ENCODE measurements around the gene BCL2L11. TPM values are rescaled to one million over a fixed set of nuclear protein-coding genes. Genes with fewer than 3 reads are reported as not detected.

BCL2L11 gene
- total RNA-seq, 2 experiments from 2014 or later, result 11.5 to 12.8 TPM

DNA sequence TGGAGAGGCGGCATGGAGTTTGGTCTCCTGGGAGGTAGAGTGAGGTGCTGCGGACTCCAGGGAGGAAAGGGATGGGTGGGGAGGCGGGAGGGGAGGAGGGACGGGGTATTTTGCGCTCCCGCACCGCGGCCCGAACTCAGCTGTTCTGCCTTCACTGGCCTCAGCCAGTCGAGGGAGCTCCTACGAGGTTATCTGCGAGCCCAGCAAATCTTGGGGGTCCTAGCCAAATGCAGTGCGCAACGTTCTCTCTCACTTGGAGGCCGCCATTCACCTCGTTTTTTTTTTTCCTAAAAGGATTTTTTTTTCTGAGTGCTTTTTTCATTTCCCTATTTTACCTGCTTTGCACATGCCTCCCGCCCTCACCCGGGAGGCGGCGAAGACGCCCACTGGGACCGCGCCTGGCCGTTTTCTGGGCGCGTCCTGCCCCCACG is 877 bp upstream of the BCL2L11 start:
- Mint-ChIP-seq H3K4me1 (ENCODE audit: low read depth) (peaks cover 53% of the 10 kb centered on the region), H3K4me3 (peak overlapping the region; percentile 61), H3K36me3 (ENCODE audit: low read depth) (peaks cover 15% of the 10 kb centered on the region), H3K9me3 (no peaks in the 10 kb centered on the region), H3K27ac (no peak overlapping the region), H3K27me3 (ENCODE audit: low read depth) (peaks cover 22% of the 10 kb centered on the region)
- DNase-seq, result no peak
- intact Hi-C loops (cut with micrococcal nuclease), result loop anchor here (2.0 to 10.0 kb wide), 4 partner anchors 268 to 935 kb away; partner anchors contain the start of genes BUB1 and TMEM87B
- CTCF ChIA-PET, result interaction anchor here (1.4 kb wide), 1 partner anchor 49 kb away, joined by 5 read pairs; no protein-coding TSS in a partner anchor

DNA sequence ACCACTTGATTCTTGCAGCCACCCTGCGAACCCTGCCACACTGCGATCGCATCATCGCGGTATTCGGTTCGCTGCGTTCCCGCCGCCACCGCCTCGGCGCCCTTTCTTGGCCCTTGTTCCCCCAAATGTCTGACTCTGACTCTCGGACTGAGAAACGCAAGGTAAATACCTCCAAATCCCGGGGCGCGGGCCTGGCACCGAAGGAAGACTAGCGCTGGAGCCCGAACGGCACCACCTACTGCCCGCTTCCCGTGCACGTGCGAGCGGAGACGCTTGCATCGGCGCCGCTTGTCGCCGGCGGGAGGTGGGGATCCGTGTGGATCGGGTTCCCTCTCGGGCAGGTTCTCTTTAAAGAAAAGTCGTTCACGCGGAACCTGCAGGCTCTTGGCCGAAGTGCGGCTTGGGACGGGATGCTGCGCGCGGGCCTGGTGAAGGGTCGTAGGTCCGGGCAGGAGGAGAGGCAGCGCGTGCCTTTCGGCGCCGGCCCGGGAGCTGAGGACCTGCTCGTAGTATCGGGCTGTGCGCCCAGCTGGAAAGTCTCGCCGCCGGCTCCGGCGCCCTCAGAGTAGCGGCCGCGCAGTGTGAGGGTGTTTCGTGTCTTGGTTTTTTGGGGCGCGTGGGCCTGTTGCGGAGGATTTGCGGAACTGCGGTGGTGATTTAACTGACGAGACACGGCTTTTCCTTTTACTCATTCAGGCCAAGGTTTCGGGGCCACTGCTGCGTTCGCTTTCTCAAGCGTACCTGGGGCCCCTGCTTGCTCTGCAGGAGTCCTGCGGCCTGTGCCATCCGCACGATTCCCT is 514 bp downstream of the BCL2L11 start:
- Mint-ChIP-seq H3K27me3 (ENCODE audit: low read depth) (peaks cover 22% of the 10 kb centered on the region), H3K36me3 (ENCODE audit: low read depth) (peaks cover 25% of the 10 kb centered on the region), H3K9me3 (no peaks in the 10 kb centered on the region), H3K4me3 (peak overlapping the region; percentile 83), H3K27ac (peak overlapping the region; percentile 44), H3K4me1 (ENCODE audit: low read depth) (peaks cover 51% of the 10 kb centered on the region)
- intact Hi-C loops (cut with micrococcal nuclease), result loop anchor here (2.0 to 5.0 kb wide), 2 partner anchors 444 to 934 kb away; partner anchors contain the start of genes BUB1 and TMEM87B
- DNase-seq, result peak; percentile 68
- CTCF ChIA-PET, result interaction anchor here (1.4 kb wide), 1 partner anchor 51 kb away, joined by 5 read pairs; no protein-coding TSS in a partner anchor

DNA sequence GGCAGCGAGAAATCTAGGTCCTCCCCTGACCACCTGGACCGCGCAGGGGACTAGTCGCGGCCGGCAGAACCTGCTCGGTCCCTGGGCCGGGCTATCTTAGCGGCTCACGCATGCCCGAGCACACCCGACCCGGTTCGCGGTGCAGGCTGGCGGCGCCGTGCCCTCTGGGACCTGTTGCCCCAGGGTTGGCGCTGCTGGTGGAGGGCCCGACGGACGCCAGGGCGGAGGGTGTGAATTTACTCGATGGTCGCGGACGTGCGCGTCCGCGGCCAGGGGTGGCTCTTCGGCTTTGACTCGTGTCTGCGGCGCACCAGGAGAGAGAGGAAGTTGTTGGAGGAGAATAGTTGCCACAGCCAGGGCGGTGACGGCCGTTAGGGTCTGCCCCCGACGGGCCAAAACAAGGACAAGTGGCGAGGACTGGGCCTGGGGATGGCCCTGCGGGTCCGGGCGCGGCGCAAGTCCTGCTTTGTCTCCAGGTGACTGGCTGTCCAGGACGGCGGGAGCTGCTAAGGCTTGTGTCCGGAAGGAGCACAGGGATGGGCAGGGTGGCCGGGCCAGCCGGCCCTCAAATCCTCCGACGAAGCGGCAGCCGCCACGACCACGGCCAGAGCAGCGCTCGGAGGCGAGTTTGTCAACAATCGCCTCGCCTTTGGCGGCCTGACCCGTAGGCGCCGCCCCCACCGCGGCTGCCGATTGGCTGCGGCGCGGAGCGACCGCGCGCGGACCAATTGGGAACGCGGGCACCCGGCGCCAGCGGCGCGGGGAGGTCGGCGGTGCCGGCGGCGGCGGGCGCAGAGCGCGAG is 1.3 kb downstream of the BCL2L11 start:
- Mint-ChIP-seq H3K9me3 (no peaks in the 10 kb centered on the region), H3K4me3 (peak overlapping the region; percentile 83), H3K27ac (no peak overlapping the region), H3K27me3 (ENCODE audit: low read depth) (peaks cover 21% of the 10 kb centered on the region), H3K4me1 (ENCODE audit: low read depth) (peaks cover 48% of the 10 kb centered on the region), H3K36me3 (ENCODE audit: low read depth) (peaks cover 33% of the 10 kb centered on the region)
- peak; percentile 76 for DNase-seq
- intact Hi-C loops (cut with micrococcal nuclease), result loop anchor here (2.0 to 5.0 kb wide), 2 partner anchors 445 to 933 kb away; partner anchors contain the start of genes BUB1 and TMEM87B
- CTCF ChIA-PET, result no interaction called here

DNA sequence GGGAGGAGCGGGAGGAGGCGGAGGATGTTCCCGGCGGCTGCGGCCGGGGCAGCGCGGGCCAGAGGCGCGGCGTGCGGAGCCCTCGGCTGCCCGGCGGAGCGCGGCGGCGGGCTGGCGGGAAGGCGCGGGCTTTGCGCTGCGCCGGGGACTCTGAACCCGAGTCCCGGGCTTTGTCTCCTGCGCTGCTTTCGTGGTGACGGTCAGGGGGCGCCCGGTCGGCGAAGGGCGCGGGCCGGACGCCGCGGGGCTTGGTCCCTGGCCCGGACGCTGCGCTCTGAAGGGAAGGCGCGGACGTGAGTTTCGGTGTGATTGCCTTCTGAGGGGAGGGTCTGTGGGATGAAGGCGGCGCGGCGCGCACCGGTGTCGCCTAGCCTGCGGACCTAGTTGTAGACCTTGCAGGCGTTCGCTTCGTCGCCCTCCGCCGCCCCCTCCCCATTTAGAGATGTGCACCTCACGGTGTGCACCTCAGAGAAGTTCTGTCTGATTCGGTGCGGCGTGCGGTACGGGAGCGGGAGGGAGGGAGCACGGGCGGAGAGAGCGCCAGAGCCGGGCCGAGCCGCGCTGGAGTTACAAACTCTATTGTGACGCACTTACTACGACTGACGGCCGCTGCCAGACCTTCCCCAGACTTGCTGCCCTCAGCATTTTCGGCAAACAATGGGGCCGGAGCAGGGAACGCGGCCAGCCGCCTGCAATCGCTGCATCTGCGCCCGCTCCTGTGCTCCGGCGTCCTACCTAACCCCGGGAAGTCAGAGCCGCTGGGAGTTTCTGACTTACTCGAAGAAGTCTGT is 2.1 kb downstream of the BCL2L11 start:
- intact Hi-C loops (cut with micrococcal nuclease), result loop anchor here (1.0 to 5.0 kb wide), 2 partner anchors 11 to 446 kb away; partner anchors contain the start of gene BUB1
- no peak overlapping the region for H3K27ac Mint-ChIP-seq
- no peaks in the 10 kb centered on the region for H3K9me3 Mint-ChIP-seq
- CTCF ChIA-PET, result no interaction called here
- H3K4me3 Mint-ChIP-seq, result peak overlapping the region; percentile 83
- peak; percentile 38 for DNase-seq
- H3K4me1 Mint-ChIP-seq (ENCODE audit: low read depth), result peaks cover 41% of the 10 kb centered on the region
- peaks cover 17% of the 10 kb centered on the region for H3K27me3 Mint-ChIP-seq (ENCODE audit: low read depth)
- peaks cover 35% of the 10 kb centered on the region for H3K36me3 Mint-ChIP-seq (ENCODE audit: low read depth)

DNA sequence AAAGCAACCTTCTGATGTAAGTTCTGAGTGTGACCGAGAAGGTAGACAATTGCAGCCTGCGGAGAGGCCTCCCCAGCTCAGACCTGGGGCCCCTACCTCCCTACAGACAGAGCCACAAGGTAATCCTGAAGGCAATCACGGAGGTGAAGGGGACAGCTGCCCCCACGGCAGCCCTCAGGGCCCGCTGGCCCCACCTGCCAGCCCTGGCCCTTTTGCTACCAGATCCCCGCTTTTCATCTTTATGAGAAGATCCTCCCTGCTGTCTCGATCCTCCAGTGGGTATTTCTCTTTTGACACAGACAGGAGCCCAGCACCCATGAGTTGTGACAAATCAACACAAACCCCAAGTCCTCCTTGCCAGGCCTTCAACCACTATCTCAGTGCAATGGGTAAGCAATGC is 3.0 kb downstream of the BCL2L11 start:
- peaks cover 39% of the 10 kb centered on the region for H3K36me3 Mint-ChIP-seq (ENCODE audit: low read depth)
- intact Hi-C loops (cut with micrococcal nuclease), result loop anchor here (1.0 to 5.0 kb wide), 2 partner anchors 11 to 446 kb away; partner anchors contain the start of gene BUB1
- CTCF ChIA-PET, result no interaction called here

DNA sequence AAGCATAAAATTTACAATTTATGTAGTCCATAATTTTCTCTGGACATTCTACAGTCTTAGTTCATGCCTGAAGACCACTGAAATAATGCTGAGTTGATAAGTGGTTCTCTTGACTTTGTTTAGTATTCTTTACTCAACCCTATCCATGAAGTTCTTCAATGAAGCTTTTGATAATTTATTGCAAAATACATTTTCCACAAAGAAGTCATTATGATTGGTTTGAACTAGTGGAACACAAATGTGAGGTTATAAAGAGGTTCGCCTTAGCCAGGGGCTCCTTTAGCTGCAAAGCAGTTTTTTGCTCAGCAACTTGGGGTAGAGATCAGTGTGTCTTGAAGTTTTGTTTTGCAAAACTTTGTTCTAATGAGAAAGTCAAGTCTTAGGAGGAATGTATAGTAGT is 5.9 kb downstream of the BCL2L11 start:
- Mint-ChIP-seq H3K9me3 (no peaks in the 10 kb centered on the region), H3K4me1 (ENCODE audit: low read depth) (peaks cover 29% of the 10 kb centered on the region), H3K36me3 (ENCODE audit: low read depth) (peaks cover 49% of the 10 kb centered on the region), H3K27me3 (ENCODE audit: low read depth) (no peaks in the 10 kb centered on the region), H3K27ac (no peak overlapping the region), H3K4me3 (no peak overlapping the region)
- DNase-seq, result no peak
- intact Hi-C loops (cut with micrococcal nuclease), result no loop called here
- CTCF ChIA-PET, result interaction anchor here (1.1 kb wide), 1 partner anchor 18 kb away, joined by 3 read pairs; no protein-coding TSS in a partner anchor

More for the DNA sequence above, 3.0 kb downstream of the BCL2L11 start:
- no peak for DNase-seq
- no peaks in the 10 kb centered on the region for H3K9me3 Mint-ChIP-seq
- peak overlapping the region; percentile 5 for H3K4me3 Mint-ChIP-seq
- H3K27ac Mint-ChIP-seq, result no peak overlapping the region
- H3K27me3 Mint-ChIP-seq (ENCODE audit: low read depth), result peaks cover 12% of the 10 kb centered on the region
- H3K4me1 Mint-ChIP-seq (ENCODE audit: low read depth), result peaks cover 35% of the 10 kb centered on the region

DNA sequence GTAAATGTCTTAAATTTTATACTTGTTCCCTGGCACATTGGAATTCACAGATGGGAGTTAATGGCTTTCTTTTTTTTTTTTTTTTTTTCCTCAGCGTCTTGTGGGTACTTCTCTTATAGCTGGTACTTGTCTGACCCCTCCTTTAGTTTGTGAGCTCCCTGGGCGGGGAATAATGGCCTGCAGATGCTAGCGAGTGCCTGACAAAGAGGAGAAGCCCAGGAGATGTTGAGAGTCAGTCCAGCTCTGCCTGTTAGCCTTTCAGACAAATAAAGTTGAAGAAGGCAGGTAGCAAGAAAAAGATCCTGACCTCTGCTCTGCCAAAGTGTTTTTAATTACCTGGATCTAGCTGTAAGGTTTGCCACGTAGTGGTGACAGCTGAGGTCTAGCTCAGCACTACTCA is 6.6 kb downstream of the BCL2L11 start:
- no peaks in the 10 kb centered on the region for H3K27me3 Mint-ChIP-seq (ENCODE audit: low read depth)
- H3K36me3 Mint-ChIP-seq (ENCODE audit: low read depth), result peaks cover 53% of the 10 kb centered on the region
- peaks cover 29% of the 10 kb centered on the region for H3K4me1 Mint-ChIP-seq (ENCODE audit: low read depth)
- H3K9me3 Mint-ChIP-seq, result no peaks in the 10 kb centered on the region
- H3K4me3 Mint-ChIP-seq, result no peak overlapping the region
- CTCF ChIA-PET, result no interaction called here
- no peak overlapping the region for H3K27ac Mint-ChIP-seq
- no peak for DNase-seq
- intact Hi-C loops (cut with micrococcal nuclease), result no loop called here

DNA sequence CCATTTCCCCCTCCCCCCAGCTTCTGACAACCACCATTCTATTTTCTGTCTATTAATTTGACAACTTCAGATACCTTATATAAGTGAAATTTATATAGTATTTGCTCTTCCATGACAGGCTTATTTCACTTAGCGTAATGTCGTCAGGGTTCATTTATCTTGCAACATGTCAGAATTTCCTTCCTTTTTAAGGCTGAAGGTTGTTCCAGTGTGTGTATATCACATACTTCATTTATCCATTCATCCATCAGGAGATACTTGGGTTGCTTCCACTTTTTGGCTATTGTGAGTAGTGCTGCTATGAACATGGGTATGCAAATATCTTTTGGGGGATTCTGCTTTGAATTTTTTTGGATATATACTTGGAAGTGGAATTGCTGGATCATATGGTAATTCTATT is 7.4 kb downstream of the BCL2L11 start:
- no peak for DNase-seq
- Mint-ChIP-seq H3K27ac (no peak overlapping the region), H3K4me1 (ENCODE audit: low read depth) (peaks cover 28% of the 10 kb centered on the region), H3K9me3 (no peaks in the 10 kb centered on the region), H3K27me3 (ENCODE audit: low read depth) (no peaks in the 10 kb centered on the region), H3K4me3 (no peak overlapping the region), H3K36me3 (ENCODE audit: low read depth) (peaks cover 53% of the 10 kb centered on the region)
- intact Hi-C loops (cut with micrococcal nuclease), result no loop called here
- CTCF ChIA-PET, result no interaction called here

DNA sequence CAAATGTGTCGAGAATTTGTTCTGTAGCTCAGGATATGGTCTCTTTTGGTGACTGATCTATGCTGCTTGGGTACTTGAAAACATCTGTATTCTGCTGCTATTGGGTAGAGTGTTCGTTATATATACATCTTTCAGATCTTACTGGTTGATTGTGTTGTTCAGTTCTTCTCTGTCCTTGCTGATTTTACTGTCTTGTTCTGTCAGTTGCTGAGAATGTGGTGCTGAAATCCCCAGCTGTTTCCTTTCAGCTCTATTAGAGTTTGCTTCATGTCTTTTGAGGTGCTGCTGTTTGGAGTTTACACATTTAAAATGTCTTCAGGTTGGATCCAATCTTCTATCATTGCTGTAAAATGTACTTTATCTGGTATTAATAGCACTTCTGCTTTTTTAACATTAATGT is 12.9 kb downstream of the BCL2L11 start:
- H3K4me3 Mint-ChIP-seq, result no peak overlapping the region

DNA sequence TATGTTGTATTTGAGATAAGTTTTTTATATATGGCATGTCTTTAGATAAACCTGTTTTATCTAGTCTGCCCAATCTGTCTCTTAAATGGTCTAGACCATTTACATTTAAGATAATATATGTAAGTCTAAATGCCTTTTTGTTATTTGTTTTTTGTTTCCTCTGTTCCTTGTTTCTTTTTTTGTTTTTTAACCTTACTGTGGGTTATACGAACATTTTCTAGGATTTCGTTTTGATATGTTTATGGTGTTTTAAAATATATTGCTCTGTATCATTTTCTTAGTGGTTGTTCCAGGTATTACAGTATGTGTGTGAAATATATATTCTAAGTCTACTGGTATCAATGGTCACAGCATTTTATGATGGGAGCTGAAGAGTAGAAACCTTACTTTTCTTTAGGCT is 13.3 kb downstream of the BCL2L11 start:
- Mint-ChIP-seq H3K27ac (no peak overlapping the region), H3K4me1 (ENCODE audit: low read depth) (peaks cover 22% of the 10 kb centered on the region), H3K4me3 (no peak overlapping the region), H3K36me3 (ENCODE audit: low read depth) (peaks cover 33% of the 10 kb centered on the region), H3K9me3 (no peaks in the 10 kb centered on the region), H3K27me3 (ENCODE audit: low read depth) (no peaks in the 10 kb centered on the region)
- intact Hi-C loops (cut with micrococcal nuclease), result loop anchor here (1.0 kb wide), 1 partner anchor 11 kb away; no protein-coding TSS in a partner anchor
- CTCF ChIA-PET, result no interaction called here
- no peak for DNase-seq

More for the DNA sequence above, 12.9 kb downstream of the BCL2L11 start:
- CTCF ChIA-PET, result no interaction called here
- Mint-ChIP-seq H3K27me3 (ENCODE audit: low read depth) (no peaks in the 10 kb centered on the region), H3K27ac (no peak overlapping the region), H3K9me3 (no peaks in the 10 kb centered on the region), H3K36me3 (ENCODE audit: low read depth) (peaks cover 29% of the 10 kb centered on the region), H3K4me1 (ENCODE audit: low read depth) (peaks cover 22% of the 10 kb centered on the region)
- intact Hi-C loops (cut with micrococcal nuclease), result loop anchor here (1.0 kb wide), 1 partner anchor 10 kb away; no protein-coding TSS in a partner anchor
- no peak for DNase-seq

DNA sequence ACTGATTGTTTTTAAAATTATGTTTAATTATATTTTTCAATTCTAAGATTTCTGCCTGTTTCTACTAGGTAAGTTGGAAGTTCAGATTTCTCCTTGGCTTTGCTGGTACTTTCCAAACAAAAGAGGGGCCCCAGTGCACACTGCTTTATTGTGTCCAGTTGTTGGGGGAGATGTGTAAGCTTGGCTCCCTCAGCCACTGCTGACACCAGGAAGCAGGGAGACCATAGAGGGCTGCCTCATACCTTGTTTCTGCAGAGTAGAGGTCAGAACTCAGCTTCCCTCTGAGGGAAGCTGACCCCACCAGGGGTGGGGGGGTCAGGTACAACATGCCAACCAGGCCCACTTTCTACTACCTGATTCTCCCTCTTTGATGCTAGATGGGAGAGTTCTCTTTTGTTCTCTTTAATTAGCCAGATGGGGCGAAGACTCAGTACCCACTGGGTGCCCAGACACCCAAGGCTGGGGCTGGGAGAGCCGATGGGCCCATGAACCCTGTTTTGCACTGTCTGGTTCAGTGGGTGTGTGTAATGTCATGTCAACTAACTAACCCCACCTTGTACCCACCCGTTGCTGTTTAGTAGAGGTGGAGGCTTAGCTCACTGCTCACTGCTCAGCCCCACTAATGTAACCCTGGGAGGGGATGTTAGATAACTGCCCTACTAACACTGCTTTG is 14.7 kb downstream of the BCL2L11 start:
- H3K4me3 Mint-ChIP-seq, result no peak overlapping the region
- DNase-seq, result no peak
- H3K4me1 Mint-ChIP-seq (ENCODE audit: low read depth), result peaks cover 18% of the 10 kb centered on the region
- intact Hi-C loops (cut with micrococcal nuclease), result no loop called here
- H3K27ac Mint-ChIP-seq, result no peak overlapping the region
- peaks cover 37% of the 10 kb centered on the region for H3K36me3 Mint-ChIP-seq (ENCODE audit: low read depth)
- no peaks in the 10 kb centered on the region for H3K27me3 Mint-ChIP-seq (ENCODE audit: low read depth)
- H3K9me3 Mint-ChIP-seq, result no peaks in the 10 kb centered on the region
- CTCF ChIA-PET, result no interaction called here

All from activated naive CD4-positive, alpha-beta T cell treated with anti-CD3 and anti-CD28 coated beads for 36 hours (primary cell).